Measurements from ENCODE around the gene MACROD2.

The MACROD2 gene

GRCh38 chr20:15991279-15991678 lies 1996.0 kb downstream of the MACROD2 start (continued):
- TF ChIP-seq ZNF571 (tag by site-specific recombination; IDR thresholded peaks at IDR 0.05) (no peak), SP2 (tag by site-specific recombination; IDR thresholded peaks at IDR 0.05) (no peak), ZBTB1 (tag by site-specific recombination; IDR thresholded peaks at IDR 0.05) (no peak), BCL11A (tag by site-specific recombination; IDR thresholded peaks at IDR 0.05; ENCODE audit: low read depth) (no peak), ZNF121 (tag by site-specific recombination; IDR thresholded peaks at IDR 0.05) (no peak), ZNF558 (tag by site-specific recombination; IDR thresholded peaks at IDR 0.05) (no peak), BCL11B (tag by site-specific recombination; IDR thresholded peaks at IDR 0.05; ENCODE audit: low read depth) (no peak), ZNF112 (tag by site-specific recombination; IDR thresholded peaks at IDR 0.05) (no peak)
- TF ChIP-seq, protein P1, sequence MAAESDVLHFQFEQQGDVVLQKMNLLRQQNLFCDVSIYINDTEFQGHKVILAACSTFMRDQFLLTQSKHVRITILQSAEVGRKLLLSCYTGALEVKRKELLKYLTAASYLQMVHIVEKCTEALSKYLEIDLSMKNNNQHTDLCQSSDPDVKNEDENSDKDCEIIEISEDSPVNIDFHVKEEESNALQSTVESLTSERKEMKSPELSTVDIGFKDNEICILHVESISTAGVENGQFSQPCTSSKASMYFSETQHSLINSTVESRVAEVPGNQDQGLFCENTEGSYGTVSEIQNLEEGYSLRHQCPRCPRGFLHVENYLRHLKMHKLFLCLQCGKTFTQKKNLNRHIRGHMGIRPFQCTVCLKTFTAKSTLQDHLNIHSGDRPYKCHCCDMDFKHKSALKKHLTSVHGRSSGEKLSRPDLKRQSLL (tag by site-specific recombination; IDR thresholded peaks at IDR 0.05): no peak

DNA sequence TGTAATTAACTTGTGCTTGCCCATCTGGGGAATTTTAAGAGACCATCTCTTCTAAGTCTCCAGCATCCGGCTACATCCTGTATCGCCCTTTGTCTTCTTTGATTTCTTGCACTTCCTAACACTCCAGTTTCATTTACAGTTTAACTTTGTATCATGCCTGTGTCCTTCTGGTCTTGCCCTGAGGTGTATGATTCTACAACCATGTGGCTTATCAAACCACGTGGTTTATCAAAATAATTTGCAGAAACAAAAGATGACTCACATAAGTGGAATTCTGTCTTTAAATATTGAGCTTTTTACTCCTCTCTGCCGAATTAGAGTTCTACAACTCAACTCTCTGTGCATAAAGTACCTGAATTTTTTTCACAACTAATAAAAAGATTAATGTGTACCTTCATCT lies 1997.2 kb downstream of the MACROD2 start:
- TF ChIP-seq, protein P2, sequence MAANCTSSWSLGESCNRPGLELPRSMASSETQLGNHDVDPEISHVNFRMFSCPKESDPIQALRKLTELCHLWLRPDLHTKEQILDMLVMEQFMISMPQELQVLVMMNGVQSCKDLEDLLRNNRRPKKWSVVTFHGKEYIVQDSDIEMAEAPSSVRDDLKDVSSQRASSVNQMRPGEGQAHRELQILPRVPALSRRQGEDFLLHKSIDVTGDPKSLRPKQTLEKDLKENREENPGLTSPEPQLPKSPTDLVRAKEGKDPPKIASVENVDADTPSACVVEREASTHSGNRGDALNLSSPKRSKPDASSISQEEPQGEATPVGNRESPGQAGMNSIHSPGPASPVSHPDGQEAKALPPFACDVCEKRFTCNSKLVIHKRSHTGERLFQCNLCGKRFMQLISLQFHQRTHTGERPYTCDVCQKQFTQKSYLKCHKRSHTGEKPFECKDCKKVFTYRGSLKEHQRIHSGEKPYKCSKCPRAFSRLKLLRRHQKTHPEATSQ (tag by site-specific recombination; IDR thresholded peaks at IDR 0.05): no peak
- TF ChIP-seq RBAK (tag by site-specific recombination; IDR thresholded peaks at IDR 0.05): no peak
- no peak for TF ChIP-seq ZNF548 (tag by site-specific recombination; IDR thresholded peaks at IDR 0.05)
- no peak for TF ChIP-seq ZNF221 (tag by site-specific recombination; IDR thresholded peaks at IDR 0.05; ENCODE audit: borderline replicate concordance)
- no peak for TF ChIP-seq ZNF324 (tag by site-specific recombination; IDR thresholded peaks at IDR 0.05)
- no peak for TF ChIP-seq ZNF202 (tag by site-specific recombination; IDR thresholded peaks at IDR 0.05; ENCODE audit: borderline replicate concordance)
- TF ChIP-seq ZNF777 (tag by site-specific recombination; IDR thresholded peaks at IDR 0.05; ENCODE audit: borderline replicate concordance): no peak
- no peak for TF ChIP-seq ZBTB1 (tag by site-specific recombination; IDR thresholded peaks at IDR 0.05)
- TF ChIP-seq ZNF624 (tag by site-specific recombination; IDR thresholded peaks at IDR 0.05): no peak
- no peak for TF ChIP-seq KLF10 (tag by site-specific recombination; IDR thresholded peaks at IDR 0.05)
- TF ChIP-seq GFI1B (tag by site-specific recombination; IDR thresholded peaks at IDR 0.05): no peak
- TF ChIP-seq ZNF416 (tag by site-specific recombination; IDR thresholded peaks at IDR 0.05): no peak
- TF ChIP-seq ZNF626 (tag by site-specific recombination; IDR thresholded peaks at IDR 0.05): no peak
- no peak for TF ChIP-seq ZBTB26 (tag by site-specific recombination; optimal IDR thresholded peaks at IDR 0.05)
- TF ChIP-seq ZNF391 (tag by site-specific recombination; IDR thresholded peaks at IDR 0.05; ENCODE audit: borderline replicate concordance, low read depth): no peak
- TF ChIP-seq ZBTB17 (tag by site-specific recombination; IDR thresholded peaks at IDR 0.05): no peak
- POLR2A ChIA-PET: no interaction called here
- CTCF ChIA-PET: no interaction called here
- Histone ChIP-seq H3K4me3 (ENCODE audit: low read depth, low read length) (no peak overlapping the region), H3K9me3 (ENCODE audit: control insufficient read depth, insufficient read depth, low read depth, low read length) (no peaks in the 10 kb centered on the region; the same call in 1 of the 2 replicates), H3K36me3 (ENCODE audit: control insufficient read depth in 2 of 2, insufficient read depth in 1 of 2, low read length in 2 of 2) (no peaks in the 10 kb centered on the region), H3K27ac (ENCODE audit: extremely low read depth, low read depth, low read length) (no peak overlapping the region), H3K4me1 (ENCODE audit: control insufficient read depth, insufficient read depth, low read length) (no peaks in the 10 kb centered on the region)
